Stimulated activated CD8-positive, alpha-beta memory T cell treated with anti-CD3 and anti-CD28 coated beads, Interleukin-12 subunit alpha, Interleukin-12 subunit beta, amount 100 ng/mL, for 24 hours (primary cell): ENCODE results near the gene UPK2.
"Not testable (repeated sequence)": the region's sequence is repeated elsewhere in the genome, so short reads cannot be mapped to it uniquely, and the experiment has no call there.

Experiments
- DNase-seq: peaks from one replicate; pipeline ENCODE4 v3.0.0-alpha.2; 2020; ENCODE audit errors: extremely low read depth

Gene UPK2

DNA sequence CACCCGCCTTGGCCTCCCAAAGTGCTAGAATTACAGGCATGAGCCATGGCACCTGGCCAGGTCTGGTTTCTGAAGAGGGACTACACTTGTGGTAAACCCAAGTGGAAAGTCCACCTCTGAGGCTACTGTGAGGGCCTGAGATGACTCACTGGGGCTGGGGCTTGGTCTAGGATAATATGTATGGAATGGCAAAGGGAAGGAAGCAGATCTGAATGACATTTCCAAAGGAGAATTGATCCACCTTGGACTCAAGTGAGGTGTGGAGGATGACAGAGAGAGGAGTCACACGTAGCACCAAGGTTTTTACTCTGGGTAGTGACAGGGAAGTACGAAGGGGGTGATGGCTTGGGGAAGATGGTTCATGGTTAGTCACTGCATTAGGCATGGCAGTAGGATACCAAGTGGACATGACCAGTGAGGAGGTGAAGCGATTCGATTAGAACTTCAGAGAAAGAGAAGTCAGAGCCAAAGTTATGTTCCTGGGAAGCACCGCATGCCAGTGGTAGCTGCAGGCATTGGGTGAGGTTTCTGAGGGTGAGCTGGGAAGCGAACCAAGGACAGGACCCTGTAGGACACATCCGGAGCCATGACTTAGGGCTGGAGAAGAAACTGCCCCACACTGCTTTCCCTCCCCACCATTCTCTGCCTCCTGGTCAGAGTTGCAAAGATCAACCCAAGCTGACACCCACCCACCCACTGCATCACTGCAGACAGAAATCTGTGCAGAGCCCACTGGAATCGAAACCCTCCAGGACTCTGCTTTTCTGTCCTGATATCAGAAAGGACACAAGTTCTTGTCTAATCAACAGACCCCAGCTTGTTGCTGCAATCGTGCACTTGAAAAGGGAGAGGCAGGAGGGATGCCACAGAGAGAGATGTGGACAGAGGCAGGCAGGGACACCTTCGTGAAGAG lies 17.4 kb upstream of the UPK2 start:
- no peak for DNase-seq

DNA sequence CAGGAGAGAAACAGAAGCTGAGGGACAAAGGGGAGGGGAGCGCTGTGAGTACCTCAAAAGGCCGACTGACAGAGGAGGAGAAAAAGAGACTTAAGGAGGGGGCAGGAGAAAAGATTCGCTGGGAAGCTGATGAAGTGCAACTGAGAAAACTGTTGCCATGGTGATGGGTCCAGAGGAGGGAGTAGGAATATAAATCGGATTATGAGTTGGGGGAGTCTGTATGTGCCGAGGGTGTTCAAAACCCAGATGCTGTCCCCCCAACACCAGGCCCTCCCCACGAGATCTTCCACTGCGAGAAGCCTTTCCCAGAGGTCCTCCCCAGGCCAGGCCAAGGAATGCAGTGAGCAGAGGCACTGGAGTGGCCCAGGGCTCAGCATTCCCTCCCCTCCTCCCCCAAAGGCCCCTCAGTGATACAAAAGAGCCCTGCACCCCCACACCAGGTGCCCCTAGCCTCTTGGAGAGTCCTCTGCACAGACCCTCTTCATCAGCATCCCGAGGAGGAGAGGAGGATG lies 16.6 kb upstream of the UPK2 start:
- no peak for DNase-seq

- no peak for DNase-seq
Observed at GRCh38 chr11:118939953-118940598, 16.0 kb upstream of the UPK2 start.

DNA sequence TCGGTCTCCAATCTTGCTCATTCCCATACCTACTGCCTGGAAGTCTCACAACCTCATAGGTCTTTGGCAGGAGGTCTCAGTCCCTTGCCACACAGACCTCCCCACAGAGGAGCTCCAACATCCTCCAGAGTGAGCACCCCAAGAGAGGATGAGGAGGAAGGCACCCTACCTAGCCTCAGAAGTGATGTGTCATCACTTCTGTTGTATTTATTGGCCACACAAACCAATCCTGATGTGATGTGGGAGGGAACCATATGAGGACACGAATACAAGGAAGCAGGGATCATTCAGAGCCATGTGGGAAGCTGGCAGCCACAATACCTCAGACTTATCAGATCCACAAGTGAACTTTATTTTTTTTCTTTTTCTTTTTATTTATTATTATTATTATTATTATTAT lies 9.0 kb upstream of the UPK2 start:
- no peak for DNase-seq

GRCh38 chr11:118948000-118948399 lies 8.1 kb upstream of the UPK2 start:
- no peak for DNase-seq

GRCh38 chr11:118953265-118953664 lies 2.8 kb upstream of the UPK2 start:
- DNase-seq, result no peak

DNA sequence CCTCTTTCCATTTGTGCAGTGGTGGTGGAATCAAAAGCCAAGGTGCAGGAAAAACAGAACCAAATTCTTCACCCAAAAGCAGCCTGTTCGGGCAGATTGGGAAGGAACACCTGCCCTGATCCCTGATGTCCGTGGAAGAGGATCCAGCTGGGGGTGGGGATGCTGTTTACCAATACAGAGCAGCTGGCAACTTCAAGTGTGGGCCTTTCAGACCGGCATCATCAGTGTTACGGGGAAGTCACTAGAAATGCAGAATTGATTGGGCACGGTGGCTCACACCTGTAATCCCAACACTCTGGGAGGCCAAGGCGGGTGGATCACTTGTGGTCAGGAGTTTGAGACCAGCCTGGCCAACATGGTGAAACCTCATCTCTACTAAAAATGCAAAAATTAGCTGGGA lies 2.1 kb upstream of the UPK2 start:
- not testable (repeated sequence) for DNase-seq

DNA sequence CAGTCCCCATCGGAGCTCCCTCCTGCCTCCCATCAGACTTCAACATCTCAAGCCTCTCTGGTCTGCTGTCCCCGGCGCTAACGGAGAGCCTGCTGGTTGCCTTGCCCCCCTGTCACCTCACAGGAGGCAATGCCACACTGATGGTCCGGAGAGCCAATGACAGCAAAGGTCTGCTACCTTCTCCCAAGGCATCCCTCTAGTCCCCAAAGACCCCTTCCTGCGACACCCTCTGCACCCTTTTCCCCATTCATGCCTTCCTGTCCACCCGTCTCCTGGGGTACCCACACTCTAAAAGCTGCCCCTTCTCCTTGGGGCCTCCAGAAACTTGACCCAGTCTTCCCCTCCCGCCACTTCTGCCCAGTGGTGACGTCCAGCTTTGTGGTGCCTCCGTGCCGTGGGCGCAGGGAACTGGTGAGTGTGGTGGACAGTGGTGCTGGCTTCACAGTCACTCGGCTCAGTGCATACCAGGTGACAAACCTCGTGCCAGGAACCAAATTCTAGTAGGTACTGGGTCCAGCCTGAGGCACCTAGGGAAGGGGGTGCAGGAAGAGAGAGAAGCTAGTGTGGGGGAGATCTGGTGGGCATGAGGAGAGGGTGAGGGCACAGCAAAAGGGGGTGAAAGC lies 860 bp downstream of the UPK2 start:
- no peak for DNase-seq

DNA sequence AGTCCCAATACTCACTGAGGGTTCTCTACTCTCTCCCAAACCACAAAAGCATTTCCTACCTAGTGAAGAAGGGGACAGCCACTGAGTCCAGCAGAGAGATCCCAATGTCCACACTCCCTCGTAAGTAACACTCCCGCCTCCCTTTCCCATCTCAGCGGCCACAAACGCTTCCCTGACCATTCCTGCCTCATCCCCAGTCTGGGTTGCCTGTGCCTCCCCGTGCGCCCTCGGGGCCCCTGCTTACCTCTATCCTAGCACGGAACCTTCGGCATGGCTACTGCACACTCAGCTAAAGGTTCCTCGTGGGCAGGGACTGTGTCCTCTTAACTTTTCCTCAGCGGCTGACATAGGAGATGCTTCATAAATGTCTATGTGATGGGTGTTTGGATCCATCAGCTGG lies 1.5 kb downstream of the UPK2 start:
- no peak for DNase-seq

GRCh38 chr11:118957968-118958367 lies 1.9 kb downstream of the UPK2 start:
- no peak for DNase-seq

DNA sequence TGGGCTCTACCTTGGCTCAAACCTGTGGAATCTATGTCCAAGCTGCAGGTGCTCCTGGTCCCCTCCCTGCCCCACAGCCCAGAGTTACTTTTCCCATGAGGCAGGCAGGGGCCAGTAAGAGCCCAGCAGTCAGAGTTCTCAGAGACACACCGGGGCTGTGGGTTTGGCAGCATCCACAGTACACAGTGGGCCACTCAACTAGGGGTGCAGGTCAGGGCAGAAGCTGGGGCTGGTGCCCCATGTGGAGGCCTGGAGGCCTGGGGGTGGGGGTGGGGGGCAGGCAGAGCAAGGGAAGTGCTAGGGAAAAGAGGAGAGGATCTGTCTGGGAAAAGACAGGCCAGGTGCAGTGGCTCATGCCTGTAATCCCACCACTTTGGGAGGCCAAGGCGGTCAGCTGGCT lies 2.5 kb downstream of the UPK2 start:
- DNase-seq, result no peak

- DNase-seq, result no peak
Observed at GRCh38 chr11:118961189-118961588, 5.1 kb downstream of the UPK2 start.

DNA sequence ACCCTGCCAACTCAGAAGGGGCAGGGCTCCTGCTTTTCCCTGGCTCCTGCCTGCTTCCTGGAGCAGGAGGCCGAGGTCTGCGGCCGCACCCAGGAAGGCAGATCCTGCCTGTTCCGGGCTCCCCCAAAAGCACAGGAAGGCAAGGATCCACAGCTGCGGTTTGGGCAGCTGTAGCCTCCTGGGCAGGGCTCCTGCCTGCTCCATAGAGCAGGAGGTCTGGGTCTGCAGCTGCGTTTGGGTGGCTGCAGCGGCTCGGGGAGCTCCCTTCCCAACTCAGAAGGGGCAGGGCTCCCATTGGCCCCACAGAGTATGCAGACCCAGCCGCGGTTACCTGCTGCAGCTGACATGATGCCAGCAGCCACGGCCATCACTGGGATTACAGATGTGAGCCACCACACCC lies 5.5 kb downstream of the UPK2 start:
- DNase-seq, result no peak

GRCh38 chr11:118969508-118969907 lies 13.4 kb downstream of the UPK2 start:
- not testable (repeated sequence) for DNase-seq

DNA sequence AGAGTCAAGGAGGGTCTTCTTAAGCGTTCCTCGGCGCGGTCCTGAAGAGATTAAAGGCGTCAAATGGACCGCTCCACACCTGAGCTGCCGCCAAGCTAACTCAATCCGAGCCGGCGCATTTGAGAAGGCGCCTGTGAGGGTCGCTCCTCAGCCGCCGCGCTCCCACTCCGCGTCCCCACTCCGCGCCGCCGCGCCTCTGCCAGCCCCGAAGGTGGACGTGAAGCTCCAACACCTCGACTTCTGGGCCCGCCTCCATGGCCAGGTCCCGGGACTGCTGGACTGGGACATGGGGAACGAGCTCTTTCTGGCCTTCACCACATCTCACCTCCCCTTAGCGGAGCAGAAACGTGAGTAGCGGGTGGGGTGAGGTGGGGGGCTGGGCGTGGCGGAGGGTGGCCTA lies 15.5 kb downstream of the UPK2 start, which contains the start of gene FOXR1:
Gene FOXR1, plus strand, starts transcription at position 116 of the 400 bp plus-strand sequence. Its CDS starts 171 bp downstream, at position 287.
- DNase-seq, result no peak

DNA sequence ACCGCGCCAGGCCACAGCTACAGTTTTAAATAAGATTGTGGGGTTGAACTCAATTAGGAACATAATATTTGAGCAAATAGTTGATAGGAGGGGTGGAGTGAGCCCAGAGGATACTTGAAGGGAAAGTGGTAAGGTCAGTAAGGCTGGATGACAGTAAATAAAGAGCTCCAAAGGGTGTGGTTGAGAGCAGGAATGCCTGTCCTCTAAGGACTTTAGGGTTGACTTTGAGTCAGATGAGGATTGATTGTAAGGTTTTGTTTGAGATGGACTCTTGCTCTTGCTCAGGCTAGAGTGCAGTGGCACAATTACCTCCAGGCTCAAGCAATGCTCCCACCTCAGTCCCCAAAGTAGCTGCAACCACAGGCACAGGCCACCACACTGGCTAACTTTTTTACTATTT lies 17.9 kb downstream of the UPK2 start:
- DNase-seq, result no peak

- no peak for DNase-seq
Observed at GRCh38 chr11:118975771-118976709, 19.9 kb downstream of the UPK2 start.

DNA sequence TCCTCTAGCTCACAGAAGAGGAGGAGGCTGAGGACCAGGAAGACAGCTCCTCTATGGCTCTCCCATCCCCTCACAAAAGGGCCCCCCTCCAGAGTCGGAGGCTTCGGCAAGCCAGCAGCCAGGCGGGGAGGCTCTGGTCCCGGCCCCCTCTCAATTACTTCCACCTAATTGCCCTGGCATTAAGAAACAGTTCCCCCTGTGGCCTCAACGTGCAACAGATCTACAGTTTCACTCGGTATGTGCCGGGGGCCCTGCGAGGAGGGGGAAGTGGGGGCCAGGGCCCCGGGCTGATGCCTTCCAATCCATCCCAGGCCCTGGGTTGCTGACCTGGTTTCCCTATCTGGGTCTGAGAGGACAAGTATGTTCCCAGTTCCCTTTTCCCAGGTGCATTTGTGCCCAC lies 23.3 kb downstream of the UPK2 start:
- DNase-seq, result no peak

DNA sequence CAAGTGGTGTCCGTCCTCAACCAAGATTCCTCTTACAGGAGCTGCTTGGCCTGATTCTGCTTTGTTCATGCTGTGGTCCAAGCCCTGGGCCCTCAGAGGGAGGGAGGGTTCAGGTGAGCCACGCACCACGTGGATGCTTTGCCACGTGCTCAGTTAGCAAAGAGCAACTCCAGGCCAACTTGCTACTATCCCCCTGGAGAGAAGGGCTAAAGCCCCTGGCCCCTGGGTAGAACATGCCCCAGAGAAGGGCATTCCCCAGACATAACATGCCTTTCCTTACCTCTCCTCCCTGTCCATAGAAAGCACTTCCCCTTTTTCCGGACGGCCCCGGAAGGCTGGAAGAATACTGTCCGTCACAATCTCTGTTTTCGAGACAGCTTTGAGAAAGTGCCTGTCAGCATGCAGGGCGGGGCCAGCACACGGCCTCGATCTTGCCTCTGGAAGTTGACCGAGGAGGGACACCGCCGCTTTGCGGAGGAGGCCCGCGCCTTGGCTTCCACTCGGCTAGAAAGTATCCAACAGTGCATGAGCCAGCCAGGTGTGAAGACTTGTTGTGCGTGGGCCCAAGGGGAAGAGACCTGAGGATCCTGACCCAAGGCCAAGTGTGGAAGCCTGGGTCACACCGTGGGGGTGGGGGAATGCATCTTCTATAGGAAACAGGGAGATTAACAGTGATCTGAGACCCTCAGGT lies 24.2 kb downstream of the UPK2 start:
- no peak for DNase-seq

GRCh38 chr11:118984337-118984736 lies 28.2 kb downstream of the UPK2 start:
- not testable (repeated sequence) for DNase-seq

- DNase-seq, result no peak
Observed at GRCh38 chr11:118984825-118985224, 28.7 kb downstream of the UPK2 start.
